GM19468 (cell line): Measurements from ENCODE around the gene AK5.

Experiments
- ATAC-seq: cut with Tn5 transposase; IDR thresholded peaks from one replicate; pipeline ENCODE4 v1.9.1; 2021; ENCODE audit warnings: mild to moderate bottlenecking, moderate library complexity, moderate number of reproducible peaks; ENCODE audit not compliant: unreplicated experiment; ENCODE audit errors: extremely low read depth

The AK5 gene

GRCh38 chr1:77421504-77422233 is 139.8 kb downstream of the AK5 start:
- no peak for ATAC-seq

DNA sequence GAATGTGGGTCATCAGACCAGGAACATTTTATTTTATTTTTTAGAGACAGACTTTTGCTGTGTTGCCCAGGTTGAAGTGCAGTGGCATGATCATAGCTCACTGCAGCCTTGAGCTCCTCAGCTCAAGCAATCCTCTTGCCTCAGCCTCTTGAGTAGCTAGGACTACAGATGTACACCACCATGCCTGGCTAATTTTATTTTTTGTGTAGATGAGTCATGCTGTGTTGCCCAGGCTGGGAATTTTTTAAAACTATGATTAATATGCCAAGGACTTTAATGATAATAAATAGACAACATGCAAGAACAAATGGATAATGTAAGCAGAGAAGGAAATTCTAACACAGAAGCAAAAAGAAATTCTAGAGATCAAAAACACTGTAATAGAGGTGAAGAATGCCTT is 142.4 kb downstream of the AK5 start:
- no peak for ATAC-seq

DNA sequence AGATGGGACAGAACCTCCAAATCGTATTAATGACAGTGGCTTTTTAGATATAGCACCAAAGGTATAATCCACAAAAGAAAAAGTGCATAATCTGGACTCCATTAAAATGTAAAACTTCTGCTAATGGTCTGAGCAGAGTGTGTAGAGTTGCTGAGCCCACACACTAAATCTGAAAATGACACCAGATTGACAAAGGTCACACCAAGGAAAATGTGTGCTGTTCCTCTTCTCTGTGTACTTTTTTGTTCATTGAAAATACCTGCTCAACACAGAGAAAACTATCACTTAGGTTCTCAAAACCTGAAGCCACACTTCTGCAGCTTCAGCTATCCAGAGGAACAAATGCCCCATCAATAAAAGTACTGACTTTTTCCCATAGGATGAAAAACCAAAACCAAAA is 146.2 kb downstream of the AK5 start:
- no peak for ATAC-seq

DNA sequence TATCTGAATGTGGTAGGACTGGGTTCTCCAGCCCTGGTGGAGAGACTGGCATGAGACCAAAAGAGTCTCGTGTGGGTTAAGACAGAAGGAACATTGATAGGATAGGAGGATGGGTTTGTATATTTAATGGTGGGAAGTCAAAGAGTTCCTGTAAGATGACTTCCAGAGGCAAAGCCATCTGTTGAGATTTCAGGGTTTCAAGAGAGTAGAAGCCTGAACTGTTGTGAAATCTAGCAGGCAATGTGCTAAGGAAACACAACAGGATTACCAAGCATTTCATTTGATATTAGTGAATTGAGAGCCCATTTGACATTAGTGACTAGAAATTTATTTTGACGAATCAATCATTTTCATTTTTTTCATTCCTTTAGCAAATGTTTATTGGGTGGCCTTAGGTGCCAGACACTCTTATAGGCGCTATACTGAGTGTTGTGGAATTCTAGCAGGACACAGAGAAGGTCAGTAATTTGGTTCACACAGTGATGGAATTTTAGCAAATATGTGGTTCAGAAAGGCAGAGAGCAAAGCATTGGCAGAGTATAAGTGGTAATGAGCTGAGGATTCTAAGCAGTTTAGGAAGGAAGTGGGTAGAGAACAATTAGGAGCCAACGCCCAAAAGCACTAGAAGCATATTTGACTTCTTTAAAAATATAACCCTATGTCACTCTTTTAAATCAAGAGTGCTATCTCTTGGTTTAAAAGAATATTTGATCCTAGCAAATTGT is 149.3 kb downstream of the AK5 start:
- ATAC-seq, result no peak

GRCh38 chr1:77433934-77434333 is 152.1 kb downstream of the AK5 start:
- no peak for ATAC-seq

GRCh38 chr1:77434967-77435366 is 153.1 kb downstream of the AK5 start:
- ATAC-seq, result no peak

- no peak for ATAC-seq
Observed at GRCh38 chr1:77438236-77438913, 156.6 kb downstream of the AK5 start.

GRCh38 chr1:77446841-77447555 is 165.2 kb downstream of the AK5 start:
- ATAC-seq, result no peak

- no peak for ATAC-seq
Observed at GRCh38 chr1:77447669-77448068, 165.8 kb downstream of the AK5 start.

- no peak for ATAC-seq
Observed at GRCh38 chr1:77459881-77460280, 178.1 kb downstream of the AK5 start.

DNA sequence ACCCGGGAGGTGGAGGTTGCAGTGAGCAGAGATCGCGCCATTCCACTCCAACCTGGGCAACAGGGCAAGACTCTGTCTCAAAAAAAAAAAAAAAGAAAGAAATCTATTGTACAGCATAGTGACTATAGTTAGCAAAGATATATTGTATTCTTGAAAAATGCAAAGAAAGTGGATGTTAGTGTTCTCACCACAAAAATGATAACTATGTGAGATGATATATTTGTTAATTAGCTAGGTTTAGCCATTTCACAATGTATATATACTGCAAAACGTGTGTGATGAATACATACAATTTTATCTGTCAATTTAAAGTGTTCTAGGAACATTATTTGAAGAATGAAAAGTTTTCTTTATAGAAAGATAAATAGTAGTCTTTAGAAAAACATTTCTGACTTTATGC is 179.9 kb downstream of the AK5 start:
- no peak for ATAC-seq

DNA sequence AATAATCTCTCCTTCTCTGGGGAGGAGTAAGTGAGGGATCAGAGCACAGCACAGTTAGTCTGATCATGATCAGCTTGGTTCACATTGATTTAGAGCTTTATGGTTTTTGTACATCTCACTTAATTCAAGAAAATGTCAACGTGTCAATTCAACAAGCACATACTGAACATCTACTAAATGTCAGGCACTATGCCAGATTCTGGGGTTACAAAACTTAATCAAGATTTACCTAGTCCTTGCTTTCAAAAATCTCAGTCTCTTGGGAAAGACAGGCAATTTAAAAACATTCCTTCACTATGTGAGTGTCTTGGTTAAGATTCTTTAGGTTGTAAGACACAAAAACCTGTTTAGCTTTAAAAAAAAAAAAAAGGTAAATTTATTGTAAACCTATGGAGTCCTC is 181.4 kb downstream of the AK5 start:
- ATAC-seq, result no peak

- ATAC-seq, result no peak
Observed at GRCh38 chr1:77465139-77465538, 183.3 kb downstream of the AK5 start.

DNA sequence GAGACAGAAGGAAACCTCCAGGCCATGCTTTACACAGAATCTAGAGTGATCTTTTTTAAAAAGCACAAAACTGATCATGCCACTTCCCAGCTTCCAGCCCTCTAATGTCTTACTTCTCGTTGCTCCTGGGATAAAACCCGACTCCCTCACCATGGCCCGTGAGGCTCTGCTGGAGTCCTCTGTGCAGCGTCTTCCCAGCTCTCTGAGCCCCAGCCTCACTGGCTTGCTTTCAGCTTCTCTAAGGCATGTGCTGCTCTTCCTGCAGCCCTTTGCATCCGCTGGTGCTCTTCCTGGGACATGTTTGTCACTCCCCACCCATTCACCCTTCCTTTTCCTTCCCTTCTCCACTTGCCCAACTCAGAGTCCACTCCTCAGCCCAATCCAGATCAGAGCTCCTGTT is 184.1 kb downstream of the AK5 start:
- ATAC-seq, result no peak

- ATAC-seq, result no peak
Observed at GRCh38 chr1:77467021-77467595, 185.3 kb downstream of the AK5 start.

DNA sequence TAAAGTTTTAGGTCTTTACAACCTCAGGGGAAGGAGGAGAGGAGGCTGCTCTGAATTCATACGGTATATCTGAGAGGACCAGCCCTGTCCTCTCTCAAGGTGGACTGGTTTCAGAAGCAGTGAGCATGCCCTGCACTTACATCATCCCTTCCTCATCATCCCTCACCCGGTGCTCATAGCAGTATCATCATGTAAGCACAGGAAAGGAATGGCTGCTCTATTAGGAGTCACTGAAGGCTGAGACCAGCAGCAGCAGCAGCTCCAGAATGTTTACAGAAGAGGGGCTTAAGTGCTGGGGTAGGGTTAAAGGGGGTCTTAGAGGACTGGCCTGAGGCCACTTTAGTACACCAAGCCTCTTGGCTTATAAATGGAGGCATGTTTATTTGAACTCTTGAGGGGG is 185.9 kb downstream of the AK5 start:
- no peak for ATAC-seq

GRCh38 chr1:77468257-77468948 is 186.6 kb downstream of the AK5 start:
- ATAC-seq, result no peak

DNA sequence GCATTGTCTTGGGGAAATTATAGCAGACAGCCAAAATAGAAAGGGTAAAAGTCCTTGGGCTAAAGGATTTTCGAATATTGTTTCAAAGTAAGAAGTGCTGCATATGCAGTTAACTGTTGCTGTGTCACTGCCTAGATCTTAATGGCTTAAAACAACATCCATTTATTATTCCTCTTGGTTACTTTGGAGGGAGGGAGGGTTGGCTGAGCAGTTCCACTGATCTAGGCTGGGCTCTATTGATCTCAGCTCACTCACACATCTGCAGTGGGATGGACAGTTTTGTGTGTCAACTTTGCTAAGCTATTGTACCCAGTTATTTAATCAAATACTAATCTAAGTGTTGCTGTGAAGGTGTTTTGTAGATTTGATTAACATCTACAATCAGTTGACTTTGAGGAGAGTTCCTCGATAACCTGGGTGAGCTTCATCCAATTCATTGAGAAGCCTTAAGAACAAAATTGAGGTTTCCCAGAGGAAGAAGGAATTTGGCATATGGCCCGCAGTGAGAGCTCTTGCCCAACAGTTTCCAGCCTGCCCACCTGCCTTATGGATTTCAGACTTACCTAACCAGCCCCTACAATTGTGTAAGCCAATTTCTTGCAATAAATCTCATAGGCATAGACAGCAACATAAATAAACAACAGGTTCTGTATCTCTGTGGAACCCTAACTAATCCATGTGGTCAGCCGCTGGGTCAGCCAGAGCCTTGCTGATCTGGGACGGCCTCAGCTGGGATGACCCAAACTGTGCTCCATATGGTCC is 187.3 kb downstream of the AK5 start:
- ATAC-seq, result no peak

GRCh38 chr1:77471691-77472090 is 189.9 kb downstream of the AK5 start:
- no peak for ATAC-seq
